GM12891 (cell line): ENCODE results near the gene C2CD3. TPM values are rescaled to one million over a fixed set of nuclear protein-coding genes. Genes with fewer than 3 reads are reported as not detected.

Experiments used
- DNase-seq: peaks from one replicate; pipeline ENCODE4 v3.0.0; 2011; ENCODE audit warnings: low spot score; ENCODE audit not compliant: insufficient read length
- FAIRE-seq: peaks from 2 replicates; lab custom pipeline; 2011; peaks lifted over from hg19 to GRCh38; lab: Jason Lieb, UNC
- PAX5 ChIP-seq: IDR thresholded peaks from 2 replicates; pipeline ENCODE4 v1.6.1; 2011; ENCODE audit warnings: low read length, moderate library complexity, mild to moderate bottlenecking; ENCODE audit not compliant: insufficient read depth, severe bottlenecking
- POLR2A ChIP-seq: IDR thresholded peaks from 2 replicates; pipeline ENCODE4 v1.6.1; 2011; ENCODE audit warnings: low read depth, low read length, control low read depth
- POLR2AphosphoS5 ChIP-seq: IDR thresholded peaks from 2 replicates; pipeline ENCODE4 v1.6.1; 2011; ENCODE audit warnings: low read depth, low read length, control low read depth
- POU2F2 ChIP-seq: IDR thresholded peaks from 2 replicates; pipeline ENCODE4 v1.6.1; 2011; ENCODE audit warnings: low read depth, mild to moderate bottlenecking, control low read depth, low read length, moderate library complexity
- SPI1 ChIP-seq: IDR thresholded peaks from 2 replicates; pipeline ENCODE4 v1.6.1; 2011; ENCODE audit warnings: low read depth, low read length, control low read depth
- TAF1 ChIP-seq: IDR thresholded peaks from 2 replicates; pipeline ENCODE4 v1.6.1; 2011; ENCODE audit warnings: low read depth, low read length, control low read depth
- polyA plus RNA-seq: library from polyadenylated mRNA; unstranded; fragments of >200 nt; gene quantifications from one replicate; pipeline ENCODE4 v1.2.1, GENCODE V29; 2012; ENCODE audit warnings: low read depth, missing spikeins, inconsistent platforms; ENCODE audit not compliant: missing spikeins

C2CD3 gene, protein sequence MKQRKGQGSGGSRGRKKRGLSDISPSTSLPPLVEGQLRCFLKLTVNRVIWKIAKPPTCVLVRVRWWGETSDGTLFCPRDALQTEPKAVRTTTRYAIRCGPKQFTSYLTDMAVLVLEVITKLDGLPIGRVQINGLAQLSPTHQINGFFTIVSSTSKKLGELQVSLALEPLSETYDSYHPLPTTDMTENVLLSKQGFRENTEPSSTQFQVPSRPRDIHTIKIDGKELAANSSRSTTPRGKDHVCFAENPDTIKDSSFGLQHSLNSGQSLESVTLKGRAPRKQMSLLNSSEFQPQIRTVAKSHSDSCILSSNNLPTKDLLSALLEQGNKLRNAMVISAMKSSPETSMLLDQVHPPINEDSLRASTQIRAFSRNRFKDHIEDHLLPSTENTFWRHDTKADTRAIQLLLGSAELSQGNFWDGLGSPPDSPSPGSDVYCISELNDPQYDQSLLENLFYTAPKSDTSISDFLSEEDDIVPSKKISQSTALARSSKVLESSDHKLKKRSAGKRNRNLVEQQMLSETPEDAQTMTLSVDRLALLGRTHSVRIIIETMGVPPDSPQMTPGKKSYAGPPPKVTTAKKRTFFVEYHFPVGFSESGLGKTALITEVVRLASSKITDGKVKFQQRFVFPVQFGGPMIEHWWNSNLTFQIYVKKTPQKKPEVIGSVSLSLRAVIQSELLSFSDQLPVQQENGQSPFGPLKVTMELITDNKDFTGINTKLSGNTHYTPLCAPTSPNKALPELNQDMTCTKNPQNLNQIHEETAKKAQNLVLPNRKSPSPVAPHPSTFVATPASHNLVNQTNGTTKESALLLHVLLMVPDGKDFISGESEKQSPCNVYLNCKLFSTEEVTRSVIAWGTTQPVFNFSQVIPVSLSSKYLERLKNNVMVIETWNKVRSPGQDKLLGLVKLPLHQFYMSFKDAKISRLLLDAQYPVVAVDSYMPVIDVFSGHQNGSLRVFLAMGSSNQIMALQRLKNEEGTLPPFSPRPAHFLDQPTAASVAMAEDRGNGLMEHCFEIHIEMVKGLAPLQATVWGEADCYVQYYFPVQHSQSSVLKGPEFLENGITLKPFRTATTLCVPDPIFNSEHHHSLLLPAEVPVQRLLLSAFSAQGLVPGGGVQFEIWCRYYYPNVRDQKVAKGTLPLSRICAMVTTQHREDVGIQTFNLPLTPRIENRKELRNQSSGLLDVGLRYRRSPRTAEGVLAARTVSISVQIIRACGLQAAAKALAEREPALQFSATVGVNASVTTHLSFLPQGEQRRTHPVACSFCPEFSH (N-terminal part only)
- 6.9 TPM for polyA plus RNA-seq

DNA sequence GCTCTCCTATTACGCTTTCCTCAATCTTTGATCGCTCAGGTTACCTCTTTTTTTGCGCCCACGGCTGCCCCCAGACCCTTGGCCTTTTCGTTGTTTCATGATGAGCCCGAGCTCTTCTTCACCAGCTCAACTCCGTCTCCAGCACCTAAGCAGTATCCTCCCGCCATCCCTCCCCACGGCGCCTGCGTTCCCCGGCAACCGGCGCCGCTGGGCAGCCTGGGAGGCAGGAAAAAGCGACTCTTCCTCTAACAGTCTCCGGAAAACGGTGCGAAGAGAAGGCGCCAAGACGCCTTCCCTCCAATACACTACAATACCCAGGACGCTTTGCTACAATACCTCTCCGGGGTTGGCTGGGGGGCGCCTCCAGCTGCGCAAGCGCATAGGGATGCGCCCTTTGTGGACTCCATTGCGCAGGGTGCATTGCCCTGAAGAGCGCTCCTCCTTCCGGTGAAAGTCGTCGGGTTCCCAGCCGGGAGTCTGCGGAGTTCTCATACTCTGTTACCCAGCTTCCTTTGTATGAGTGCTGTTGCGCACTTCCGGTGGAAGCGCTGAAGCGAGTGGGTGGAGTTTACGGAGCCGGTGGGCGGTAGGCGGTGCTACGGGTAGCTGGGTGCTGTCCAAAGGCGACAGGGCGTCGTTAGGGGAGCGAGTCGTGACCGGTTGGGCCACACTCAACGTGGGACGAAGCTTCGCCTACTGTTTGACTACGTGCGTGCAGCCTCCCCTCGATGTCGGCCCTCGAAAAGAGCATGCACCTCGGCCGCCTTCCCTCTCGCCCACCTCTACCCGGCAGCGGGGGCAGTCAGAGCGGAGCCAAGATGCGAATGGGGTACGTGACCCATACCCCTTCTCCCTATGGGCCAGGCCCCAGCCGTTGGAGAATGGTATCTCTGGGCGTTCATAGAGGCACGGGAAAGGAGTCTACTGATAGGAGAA lies at the start of gene C2CD3, which contains the start of gene PPME1:
C2CD3 (minus strand) TSS at position 309 of the 936 bp plus-strand sequence; CDS start at position 99, 210 bp downstream.
PPME1 (plus strand) TSS at position 596 of the 936 bp plus-strand sequence; CDS start at position 729, 133 bp downstream.
- peak; percentile 100 for FAIRE-seq
- DNase-seq: peak; percentile 76
- TF ChIP-seq PAX5: no peak
- TF ChIP-seq POU2F2: peak; percentile 51
- TF ChIP-seq POLR2A: peak; percentile 92
- TF ChIP-seq TAF1: peak; percentile 79
- peak; percentile 79 for TF ChIP-seq POLR2AphosphoS5
- no peak for TF ChIP-seq SPI1

DNA sequence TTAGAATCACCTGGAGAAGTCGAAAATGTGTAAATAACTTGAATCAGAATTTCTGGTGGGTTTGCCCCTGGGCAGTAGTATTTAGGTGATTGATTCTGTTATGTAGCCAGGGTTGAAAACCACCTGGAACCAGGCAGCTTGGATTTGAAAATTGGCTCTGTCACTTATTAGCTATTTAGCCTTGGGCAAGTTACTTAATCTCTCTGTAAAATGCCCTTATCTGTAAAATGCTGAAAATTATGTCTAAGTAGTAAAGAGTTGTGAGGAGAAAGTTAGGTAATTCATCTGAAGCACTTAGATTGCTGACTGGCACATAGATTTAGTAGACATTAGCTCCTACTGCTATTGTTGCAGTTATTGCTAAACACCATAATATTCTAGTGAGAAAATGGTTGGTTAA lies 49.6 kb upstream of the C2CD3 start:
- TF ChIP-seq POLR2A (no peak), POLR2AphosphoS5 (no peak), SPI1 (no peak), PAX5 (no peak), POU2F2 (no peak), TAF1 (no peak)
- DNase-seq: no peak
- no peak for FAIRE-seq

DNA sequence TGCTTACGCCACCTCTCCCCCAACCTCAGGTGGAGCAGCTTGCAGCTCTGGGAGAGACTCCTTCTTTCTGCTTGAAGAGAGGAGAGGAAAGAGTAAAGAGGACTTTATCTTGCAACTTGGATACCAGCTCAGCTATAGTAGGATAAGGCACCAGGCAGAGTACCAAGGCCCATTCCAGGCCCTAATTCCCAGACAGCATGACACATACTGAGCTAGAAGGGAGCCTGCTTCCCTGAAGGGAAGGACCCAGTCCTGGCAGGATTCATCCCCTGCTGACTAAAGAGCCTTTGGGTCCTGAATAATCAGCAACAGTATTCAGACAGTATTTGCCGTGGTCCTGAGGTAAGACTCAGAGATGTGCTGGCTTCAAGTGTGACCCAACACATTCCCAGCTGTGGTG lies 41.7 kb upstream of the C2CD3 start:
- no peak for DNase-seq
- TF ChIP-seq POU2F2 (no peak), TAF1 (no peak), POLR2AphosphoS5 (no peak), SPI1 (no peak), PAX5 (no peak), POLR2A (no peak)
- FAIRE-seq: no peak

DNA sequence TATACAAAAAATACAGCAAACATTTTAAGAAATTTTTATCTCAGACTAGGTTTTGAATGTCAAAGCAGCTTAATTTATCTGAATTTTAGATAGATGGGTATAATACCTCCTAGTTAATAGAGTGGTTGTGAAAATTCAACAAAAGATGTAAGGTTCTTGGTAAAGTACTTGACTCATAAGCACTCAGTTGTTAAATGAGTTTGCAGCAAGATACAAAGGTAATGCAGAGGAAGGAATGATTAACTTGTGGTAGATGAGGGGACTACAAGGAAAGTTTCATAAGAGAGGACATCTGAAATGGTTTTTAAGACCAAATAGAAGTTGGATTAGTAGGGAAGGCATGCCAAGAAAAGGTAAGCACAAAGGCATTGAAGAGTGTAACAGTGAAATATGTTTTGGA lies 37.7 kb upstream of the C2CD3 start:
- DNase-seq: no peak
- no peak for FAIRE-seq
- TF ChIP-seq POLR2A (no peak), SPI1 (no peak), POU2F2 (no peak), PAX5 (no peak), TAF1 (no peak), POLR2AphosphoS5 (no peak)

DNA sequence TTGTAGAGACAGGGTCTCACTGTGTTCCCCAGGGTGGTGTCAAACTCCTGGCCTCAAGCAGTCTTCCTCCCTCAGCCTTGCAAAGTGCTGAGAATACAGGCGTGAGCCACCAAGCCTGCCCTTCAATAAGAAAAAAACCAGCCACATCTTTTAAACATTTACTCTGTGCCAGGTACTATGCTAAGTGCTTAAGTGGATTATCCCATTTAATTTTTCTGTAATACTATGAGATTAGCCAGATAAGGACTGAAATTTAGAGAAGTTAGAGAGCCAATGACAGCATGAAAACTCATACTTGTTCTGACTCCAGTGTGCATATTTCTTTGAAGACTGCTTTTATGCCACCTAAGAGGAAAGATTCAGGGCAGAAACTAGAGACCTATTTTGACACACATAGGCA lies 35.9 kb upstream of the C2CD3 start:
- no peak for FAIRE-seq
- no peak for DNase-seq
- TF ChIP-seq POLR2AphosphoS5 (no peak), TAF1 (no peak), POU2F2 (no peak), SPI1 (no peak), PAX5 (no peak), POLR2A (no peak)

DNA sequence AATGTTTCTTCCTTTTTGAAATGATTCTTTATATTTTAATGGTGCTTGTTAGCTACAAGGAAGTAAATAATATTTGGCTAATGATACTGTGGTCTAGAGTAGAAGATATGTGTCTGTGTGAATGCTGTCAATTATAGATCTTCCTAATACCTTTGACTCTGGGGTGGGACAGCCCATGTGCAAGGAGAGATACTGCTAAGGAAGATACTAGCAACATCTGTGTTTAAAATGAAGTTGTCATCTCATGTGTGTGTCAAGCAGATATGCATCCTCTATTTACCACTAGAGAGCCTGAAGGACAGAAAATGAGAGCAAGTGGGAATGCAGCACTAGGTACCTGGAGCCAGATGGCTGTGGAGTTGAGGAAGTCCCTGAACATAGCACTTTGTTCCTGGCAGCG lies 34.4 kb upstream of the C2CD3 start:
- FAIRE-seq (peak; percentile 16), DNase-seq (no peak)
- TF ChIP-seq PAX5 (no peak), SPI1 (no peak), POLR2AphosphoS5 (no peak), POLR2A (no peak), POU2F2 (no peak), TAF1 (no peak)

DNA sequence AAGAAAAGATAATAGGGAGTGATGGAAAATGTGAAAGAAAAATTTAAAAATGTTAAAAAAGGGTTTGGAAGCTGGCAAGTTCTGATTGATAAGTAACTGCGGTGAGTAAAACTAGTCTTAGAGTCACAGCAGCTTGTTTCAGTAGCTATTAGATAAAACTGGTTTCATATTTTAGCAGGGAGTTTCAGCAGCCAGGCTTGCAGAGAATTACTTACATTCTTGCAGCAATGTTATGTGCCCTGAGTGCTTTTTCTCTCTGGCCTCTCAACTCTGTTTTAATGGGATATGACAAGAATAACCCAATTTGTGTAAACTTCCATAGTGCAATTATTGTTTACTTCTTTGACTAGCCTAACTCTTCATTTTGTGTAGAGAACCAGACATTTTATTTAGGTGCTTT lies 33.9 kb upstream of the C2CD3 start:
- TF ChIP-seq POLR2A (no peak), POU2F2 (no peak), SPI1 (no peak), POLR2AphosphoS5 (no peak), PAX5 (no peak), TAF1 (no peak)
- no peak for FAIRE-seq
- no peak for DNase-seq

DNA sequence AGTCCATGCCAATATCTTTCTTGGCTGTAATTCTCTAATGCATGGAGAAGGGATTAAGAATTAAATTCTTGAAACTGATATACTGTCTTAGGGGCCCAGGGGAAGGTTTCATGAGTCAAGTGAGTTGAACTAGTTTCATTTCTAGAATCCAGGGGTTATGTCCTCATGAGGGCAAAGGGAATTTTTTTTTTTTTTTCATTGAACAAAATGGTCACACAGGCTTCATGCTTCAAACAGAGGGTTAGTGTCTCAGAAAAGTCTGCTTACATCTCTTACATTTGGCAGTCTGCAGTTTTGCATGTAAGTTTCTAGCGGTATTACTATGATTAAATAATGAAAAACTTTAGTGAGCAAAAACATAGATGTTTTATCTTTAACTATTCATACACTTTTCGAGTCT lies 33.2 kb upstream of the C2CD3 start:
- FAIRE-seq: no peak
- no peak for DNase-seq

More for the DNA sequence above, 33.2 kb upstream of the C2CD3 start:
- TF ChIP-seq POLR2A: no peak
- no peak for TF ChIP-seq PAX5
- TF ChIP-seq POLR2AphosphoS5: no peak
- TF ChIP-seq POU2F2: no peak
